Measurements from ENCODE around the gene TIMM17B. TPM values are rescaled to one million over a fixed set of nuclear protein-coding genes. Genes with fewer than 3 reads are reported as not detected.

Gene TIMM17B
- total RNA-seq, 1 experiment from 2014 or later: 89.7 TPM

GRCh38 chrX:48920718-48921104, 23.1 kb upstream of the TIMM17B start:
- H3K4me2 ChIP-seq (ENCODE audit: insufficient read depth, insufficient read length, low read length): peak overlapping the region; percentile 63
- TF ChIP-seq CTCF (conservative IDR thresholded peaks at IDR 0.05): no peak
- WGBS (ENCODE audit: extremely low coverage, insufficient read length, low lambda C conversion rate): no CpG with 5 or more reads among the region's 4 CpGs
- no peaks in the 10 kb centered on the region for H3K23me2 ChIP-seq (ENCODE audit: insufficient read length, low read depth, low read length, poor library complexity, severe bottlenecking)
- no peak overlapping the region for H2BK12ac ChIP-seq (ENCODE audit: insufficient read length, low read depth, low read length)
- H3K56ac ChIP-seq (ENCODE audit: insufficient read length, low read depth, low read length): no peak overlapping the region
- no peak for DNase-seq
- no peak overlapping the region for H3K23ac ChIP-seq (ENCODE audit: insufficient read length, low read depth, low read length)
- H3K9ac ChIP-seq (ENCODE audit: extremely low read depth, insufficient read length, low read length): peak overlapping the region; percentile 88
- H3K18ac ChIP-seq (ENCODE audit: insufficient read length, low read depth, low read length): no peak overlapping the region
- H3K9me3 ChIP-seq (ENCODE audit: control insufficient read depth, low read depth, low read length): no peaks in the 10 kb centered on the region
- Mint-ChIP-seq H3K27me3 (ENCODE audit: low read depth) (peaks cover 4% of the 10 kb centered on the region), H3K4me1 (peaks cover 23 to 37% of the 10 kb centered on the region in 2 experiments), H3K9me3 (peaks cover 66 to 76% of the 10 kb centered on the region in 2 experiments), H3K27ac (peak overlapping the region; percentile 61 to 97 (median 93); a peak in 6 of 7 replicates), H3K4me3 (peak overlapping the region; percentile 95 to 99; a peak in 4 of 5 replicates), H3K36me3 (ENCODE audit: insufficient read depth in 1 of 3, low read depth in 3 of 3) (peaks cover 50 to 63% (median 54%) of the 10 kb centered on the region in 3 experiments)
- H2AFZ ChIP-seq (ENCODE audit: low read length): no peak overlapping the region
- H2BK20ac ChIP-seq (ENCODE audit: low read depth, low read length, poor library complexity, severe bottlenecking): no peak overlapping the region
- no peak overlapping the region for H4K91ac ChIP-seq (ENCODE audit: insufficient read length, low read depth, low read length)
- no peak overlapping the region for H3T11ph ChIP-seq (ENCODE audit: low read length)
- H4K8ac ChIP-seq (replicated peaks; ENCODE audit: insufficient read length, low read depth, low read length): no peak overlapping the region
- no peak overlapping the region for H3K4ac ChIP-seq (ENCODE audit: low read depth, low read length)
- H2AK5ac ChIP-seq (ENCODE audit: insufficient read length, low read length): no peak overlapping the region
- peaks cover 2% of the 10 kb centered on the region for H4K20me1 ChIP-seq (ENCODE audit: control insufficient read depth, insufficient read depth, insufficient read length)
- H3K14ac ChIP-seq (ENCODE audit: insufficient read depth, low read length): no peak overlapping the region
- no peaks in the 10 kb centered on the region for H3K79me1 ChIP-seq (ENCODE audit: insufficient read depth, low read depth, low read length, poor library complexity, severe bottlenecking)
- peaks cover 26% of the 10 kb centered on the region for H3K79me2 ChIP-seq (ENCODE audit: insufficient read depth, low read length)
- H2BK15ac ChIP-seq (ENCODE audit: low read depth, low read length): no peak overlapping the region
- no peaks in the 10 kb centered on the region for H3K27me3 ChIP-seq (ENCODE audit: insufficient read depth, low read length)
- no peak overlapping the region for H4K5ac ChIP-seq (ENCODE audit: insufficient read length, low read depth, low read length)
- no peak overlapping the region for H2BK120ac ChIP-seq (ENCODE audit: low read depth, low read length, poor library complexity, severe bottlenecking)
- H3K4me1 ChIP-seq (ENCODE audit: insufficient read depth, low read length): peaks cover 13% of the 10 kb centered on the region; the same call in 1 of the 2 replicates
- H3K27ac ChIP-seq (ENCODE audit: insufficient read length, low read depth, low read length): peak overlapping the region; percentile 29
- H2BK5ac ChIP-seq (ENCODE audit: insufficient read length, low read length): no peak overlapping the region
